ENCODE measurements around the gene ARL6IP6.
"Not testable (repeated sequence)": the region's sequence is repeated elsewhere in the genome, so short reads cannot be mapped to it uniquely, and the experiment has no call there.

The ARL6IP6 gene

GRCh38 chr2:152718076-152718908 is at the start of gene ARL6IP6:
ARL6IP6 (plus strand) TSS chr2:152718620; CDS start chr2:152718625, 5 bp downstream.
- peak; percentile 77 for DNase-seq

GRCh38 chr2:152674334-152674733 is 44.1 kb upstream of the ARL6IP6 start:
- DNase-seq, result no peak

GRCh38 chr2:152676461-152676860 is 42.0 kb upstream of the ARL6IP6 start:
- DNase-seq, result no peak

- no peak for DNase-seq
Observed at GRCh38 chr2:152678808-152679207, 39.6 kb upstream of the ARL6IP6 start.

GRCh38 chr2:152682663-152683062 is 35.8 kb upstream of the ARL6IP6 start:
- DNase-seq, result no peak

- no peak for DNase-seq
Observed at GRCh38 chr2:152683400-152683799, 35.0 kb upstream of the ARL6IP6 start.

- no peak for DNase-seq
Observed at GRCh38 chr2:152686321-152686720, 32.1 kb upstream of the ARL6IP6 start.

- no peak for DNase-seq
Observed at GRCh38 chr2:152693033-152693432, 25.4 kb upstream of the ARL6IP6 start.

- no peak for DNase-seq
Observed at GRCh38 chr2:152694161-152694661, 24.2 kb upstream of the ARL6IP6 start.

GRCh38 chr2:152695763-152696162 is 22.7 kb upstream of the ARL6IP6 start:
- DNase-seq, result no peak

GRCh38 chr2:152696476-152696875 is 21.9 kb upstream of the ARL6IP6 start:
- DNase-seq, result no peak

- DNase-seq, result no peak
Observed at GRCh38 chr2:152701198-152701597, 17.2 kb upstream of the ARL6IP6 start.

- DNase-seq, result no peak
Observed at GRCh38 chr2:152706477-152707021, 11.9 kb upstream of the ARL6IP6 start.

- DNase-seq, result no peak
Observed at GRCh38 chr2:152708742-152709141, 9.7 kb upstream of the ARL6IP6 start.

- DNase-seq, result no peak
Observed at GRCh38 chr2:152710713-152711112, 7.7 kb upstream of the ARL6IP6 start.

- no peak for DNase-seq
Observed at GRCh38 chr2:152715112-152715511, 3.3 kb upstream of the ARL6IP6 start.

GRCh38 chr2:152715854-152716428 is 2.5 kb upstream of the ARL6IP6 start:
- DNase-seq, result no peak

- no peak for DNase-seq
Observed at GRCh38 chr2:152716805-152717227, 1.6 kb upstream of the ARL6IP6 start.

GRCh38 chr2:152717228-152718075 is 968 bp upstream of the ARL6IP6 start, which contains the start of gene PRPF40A:
PRPF40A (minus strand) TSS chr2:152717461; CDS start chr2:152717439, 22 bp downstream.
- peak; percentile 93 for DNase-seq

GRCh38 chr2:152718909-152719645 is 657 bp downstream of the ARL6IP6 start:
- DNase-seq, result no peak

GRCh38 chr2:152720794-152721193 is 2.4 kb downstream of the ARL6IP6 start:
- DNase-seq, result no peak

GRCh38 chr2:152722639-152723038 is 4.2 kb downstream of the ARL6IP6 start:
- DNase-seq, result not testable (repeated sequence)

All from GOT3 (cell line).